Dendritic cell treated with granulocyte-macrophage colony-stimulating factor and Interleukin-4, amounts not matched to agents 40 ng/mL and 50 ng/mL, for 4 days (primary cell): Measurements from ENCODE around the gene MTM1.

Experiments used
- H3K27ac Mint-ChIP-seq: one replicate; pipeline ENCODE4 v1.8.0; 2022; ENCODE audit warnings: mild to moderate bottlenecking, mixed read lengths
- H3K27me3 Mint-ChIP-seq: one replicate; pipeline ENCODE4 v1.8.0; 2022; ENCODE audit warnings: mild to moderate bottlenecking, mixed read lengths
- H3K36me3 Mint-ChIP-seq: one replicate; pipeline ENCODE4 v1.8.0; 2022; ENCODE audit warnings: low read depth, mixed read lengths
- H3K4me1 Mint-ChIP-seq: one replicate; pipeline ENCODE4 v1.8.0; 2022; ENCODE audit warnings: low read depth, mixed read lengths
- H3K4me3 Mint-ChIP-seq: one replicate; pipeline ENCODE4 v1.8.0; 2022; ENCODE audit warnings: mild to moderate bottlenecking, moderate library complexity, mixed read lengths
- H3K9me3 Mint-ChIP-seq: one replicate; pipeline ENCODE4 v1.8.0; 2022; ENCODE audit warnings: mixed read lengths
- intact Hi-C: fragments of 100-400 bp; cut with micrococcal nuclease; formaldehyde crosslinking; loops from one replicate; pipeline ENCODE4 v1.15.0; 2022

The MTM1 gene

DNA sequence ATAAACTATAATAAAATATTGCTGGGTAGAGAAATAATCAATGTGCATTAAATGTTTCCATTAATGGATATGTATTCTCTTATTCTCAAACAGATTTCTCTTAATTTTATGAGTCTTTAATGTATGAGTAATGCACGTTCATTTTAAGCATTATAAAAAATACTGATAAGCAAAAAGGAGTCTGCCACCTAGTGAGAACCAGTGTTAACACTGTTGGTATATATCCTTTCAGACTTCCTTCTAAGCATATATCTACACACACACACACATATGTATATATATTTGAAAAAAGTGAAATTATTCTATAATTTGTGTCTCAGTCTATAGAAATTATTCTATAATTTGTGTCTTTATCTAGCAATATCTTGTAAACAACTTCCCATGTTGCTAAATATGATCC lies 74.8 kb downstream of the MTM1 start:
- Mint-ChIP-seq H3K4me1 (no peaks in the 10 kb centered on the region), H3K4me3 (no peak overlapping the region), H3K27me3 (no peaks in the 10 kb centered on the region), H3K9me3 (no peaks in the 10 kb centered on the region), H3K27ac (no peak overlapping the region), H3K36me3 (peaks cover 51% of the 10 kb centered on the region)
- intact Hi-C loops, result no loop called here

DNA sequence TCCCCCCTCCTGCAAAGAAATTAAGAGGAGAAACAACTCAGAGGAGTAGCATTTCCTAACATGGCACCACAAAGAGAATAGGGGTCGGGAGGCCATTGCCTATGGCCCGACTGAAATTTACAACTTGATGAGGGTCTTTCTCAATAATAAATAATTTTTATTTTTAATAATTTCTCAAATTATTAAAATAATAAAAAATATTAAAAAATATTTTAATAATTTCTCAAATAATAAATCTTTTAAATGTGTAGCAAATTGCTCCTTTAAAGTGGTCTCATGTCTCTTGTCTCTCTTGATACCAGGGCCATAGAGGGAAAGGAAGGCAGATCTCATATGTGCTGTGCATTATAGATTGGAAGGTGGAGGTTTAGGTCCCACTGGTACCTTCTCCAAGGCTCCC lies 75.5 kb downstream of the MTM1 start:
- intact Hi-C loops, result no loop called here
- no peaks in the 10 kb centered on the region for H3K9me3 Mint-ChIP-seq
- peaks cover under 1% of the 10 kb centered on the region for H3K4me1 Mint-ChIP-seq
- no peak overlapping the region for H3K27ac Mint-ChIP-seq
- H3K4me3 Mint-ChIP-seq, result no peak overlapping the region
- H3K27me3 Mint-ChIP-seq, result no peaks in the 10 kb centered on the region
- peaks cover 44% of the 10 kb centered on the region for H3K36me3 Mint-ChIP-seq

GRCh38 chrX:150644422-150644821 lies 76.0 kb downstream of the MTM1 start:
- H3K27ac Mint-ChIP-seq, result no peak overlapping the region

DNA sequence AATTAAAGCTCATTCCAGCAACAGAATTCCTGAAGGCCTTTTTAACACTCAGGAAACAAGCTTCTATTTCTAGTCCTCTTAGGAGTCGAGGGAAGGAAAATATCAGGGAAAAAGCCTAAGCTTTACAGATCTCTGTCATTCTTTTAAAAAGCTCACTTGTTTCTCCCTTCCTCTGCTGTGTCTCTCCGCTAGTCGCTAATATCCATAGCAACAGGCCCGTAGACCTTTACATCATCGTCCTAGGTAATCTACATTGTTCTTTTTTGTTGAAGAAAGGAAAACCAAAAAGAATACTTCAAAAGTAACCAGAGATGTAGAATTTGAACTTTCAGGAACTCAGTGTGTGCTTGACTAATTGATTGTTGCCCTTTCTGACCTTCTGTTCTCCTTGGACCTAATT lies 78.9 kb downstream of the MTM1 start:
- H3K9me3 Mint-ChIP-seq, result no peaks in the 10 kb centered on the region
- no peaks in the 10 kb centered on the region for H3K27me3 Mint-ChIP-seq
- no peak overlapping the region for H3K4me3 Mint-ChIP-seq
- no peak overlapping the region for H3K27ac Mint-ChIP-seq
- intact Hi-C loops, result no loop called here
- peaks cover 23% of the 10 kb centered on the region for H3K4me1 Mint-ChIP-seq
- peaks cover 46% of the 10 kb centered on the region for H3K36me3 Mint-ChIP-seq

More at GRCh38 chrX:150644422-150644821, 76.0 kb downstream of the MTM1 start:
- intact Hi-C loops, result no loop called here
- Mint-ChIP-seq H3K27me3 (no peaks in the 10 kb centered on the region), H3K9me3 (no peaks in the 10 kb centered on the region), H3K4me3 (no peak overlapping the region), H3K4me1 (peaks cover 5% of the 10 kb centered on the region), H3K36me3 (peaks cover 43% of the 10 kb centered on the region)

DNA sequence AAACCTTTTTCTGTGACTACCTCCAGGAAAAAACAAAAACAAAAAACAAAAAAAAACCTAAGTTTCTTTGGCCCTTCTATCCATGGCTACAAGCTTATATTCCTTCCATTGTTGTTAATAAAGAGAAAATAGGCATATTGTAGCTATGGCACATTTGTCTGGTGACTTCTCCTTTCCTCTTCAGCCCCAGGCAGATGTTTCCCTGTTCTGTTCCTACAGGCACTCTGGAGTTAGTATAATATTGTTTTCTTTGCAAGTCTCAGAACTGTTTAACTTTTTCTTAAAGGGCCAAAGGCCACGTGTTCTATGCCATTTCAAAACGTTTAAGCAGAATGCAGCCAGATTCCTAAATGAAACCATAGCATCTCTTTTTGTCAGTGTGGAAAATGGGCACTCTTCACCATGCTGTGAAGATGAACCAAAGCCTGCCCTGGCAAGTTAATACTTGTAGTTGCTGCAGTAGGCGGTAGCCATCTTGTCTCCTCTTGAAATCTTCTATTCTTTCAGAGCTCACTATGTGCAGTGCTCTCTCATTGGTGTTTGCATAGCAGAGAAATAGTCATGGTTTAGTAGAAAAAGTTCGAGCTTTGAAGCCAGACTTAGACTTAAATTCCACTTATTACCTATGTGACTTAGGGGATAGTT lies 80.0 kb downstream of the MTM1 start:
- Mint-ChIP-seq H3K9me3 (no peaks in the 10 kb centered on the region), H3K4me1 (peaks cover 23% of the 10 kb centered on the region), H3K27ac (peak overlapping the region; percentile 93), H3K4me3 (no peak overlapping the region), H3K36me3 (peaks cover 53% of the 10 kb centered on the region), H3K27me3 (no peaks in the 10 kb centered on the region)
- intact Hi-C loops, result no loop called here

- H3K36me3 Mint-ChIP-seq, result peaks cover 55% of the 10 kb centered on the region
- H3K4me3 Mint-ChIP-seq, result no peak overlapping the region
- H3K4me1 Mint-ChIP-seq, result peaks cover 23% of the 10 kb centered on the region
- H3K27me3 Mint-ChIP-seq, result no peaks in the 10 kb centered on the region
- H3K9me3 Mint-ChIP-seq, result no peaks in the 10 kb centered on the region
- intact Hi-C loops, result no loop called here
- peak overlapping the region; percentile 93 for H3K27ac Mint-ChIP-seq
Observed at GRCh38 chrX:150649096-150649870, 80.9 kb downstream of the MTM1 start.

GRCh38 chrX:150651906-150652305 lies 83.5 kb downstream of the MTM1 start:
- no peaks in the 10 kb centered on the region for H3K9me3 Mint-ChIP-seq
- intact Hi-C loops, result no loop called here
- H3K4me3 Mint-ChIP-seq, result no peak overlapping the region
- H3K27ac Mint-ChIP-seq, result peak overlapping the region; percentile 72
- no peaks in the 10 kb centered on the region for H3K27me3 Mint-ChIP-seq
- peaks cover 39% of the 10 kb centered on the region for H3K36me3 Mint-ChIP-seq
- peaks cover 23% of the 10 kb centered on the region for H3K4me1 Mint-ChIP-seq

- intact Hi-C loops, result no loop called here
- Mint-ChIP-seq H3K27ac (no peak overlapping the region), H3K9me3 (no peaks in the 10 kb centered on the region), H3K4me3 (no peak overlapping the region), H3K27me3 (no peaks in the 10 kb centered on the region), H3K4me1 (peaks cover 11% of the 10 kb centered on the region), H3K36me3 (peaks cover 53% of the 10 kb centered on the region)
Observed at GRCh38 chrX:150655788-150656187, 87.4 kb downstream of the MTM1 start.

DNA sequence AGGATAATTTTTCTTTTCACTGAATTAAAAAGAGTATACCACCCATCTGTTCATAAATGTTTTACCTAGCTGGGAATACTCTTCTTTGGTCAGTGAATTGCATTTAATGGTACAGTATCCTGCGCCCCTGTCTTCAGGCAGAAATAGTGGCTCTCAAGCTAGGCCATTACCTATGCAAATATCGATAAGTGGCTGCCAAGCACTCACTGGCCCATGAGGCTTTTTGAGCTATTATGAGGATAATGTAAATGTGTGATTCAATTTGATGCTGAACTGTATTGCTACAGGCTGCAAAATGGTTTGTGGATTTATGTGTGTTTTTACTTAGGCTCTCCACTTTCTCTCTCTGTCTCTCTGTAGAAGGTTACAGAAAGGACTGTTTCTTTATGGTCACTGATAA lies 94.7 kb downstream of the MTM1 start:
- H3K4me1 Mint-ChIP-seq, result peaks cover 8% of the 10 kb centered on the region
- peaks cover 56% of the 10 kb centered on the region for H3K36me3 Mint-ChIP-seq
- H3K27ac Mint-ChIP-seq, result no peak overlapping the region
- intact Hi-C loops, result no loop called here
- H3K4me3 Mint-ChIP-seq, result no peak overlapping the region
- no peaks in the 10 kb centered on the region for H3K27me3 Mint-ChIP-seq
- H3K9me3 Mint-ChIP-seq, result no peaks in the 10 kb centered on the region

DNA sequence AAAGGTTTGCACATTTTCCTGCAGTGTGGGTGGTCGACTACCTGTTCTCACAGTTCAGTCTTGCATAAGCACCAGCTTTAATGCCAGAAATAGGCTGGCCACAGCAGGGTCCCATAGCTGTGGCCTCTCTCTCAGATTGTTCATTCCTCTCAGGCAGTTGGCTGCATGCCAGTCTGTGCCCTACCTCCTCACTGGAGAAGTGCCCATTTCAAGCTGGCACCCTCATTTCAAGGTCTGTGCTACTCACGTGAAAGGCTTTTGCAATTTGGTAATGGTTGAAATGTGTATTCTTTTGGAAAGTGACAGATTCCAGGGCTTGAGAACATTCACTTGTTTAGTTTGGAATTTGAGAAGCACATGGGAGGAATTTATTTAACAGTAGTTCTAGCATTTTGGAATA lies 95.9 kb downstream of the MTM1 start:
- Mint-ChIP-seq H3K9me3 (no peaks in the 10 kb centered on the region), H3K36me3 (peaks cover 49% of the 10 kb centered on the region), H3K4me3 (no peak overlapping the region), H3K27ac (no peak overlapping the region), H3K27me3 (no peaks in the 10 kb centered on the region), H3K4me1 (peaks cover 8% of the 10 kb centered on the region)
- intact Hi-C loops, result no loop called here

GRCh38 chrX:150676221-150676620 lies 107.8 kb downstream of the MTM1 start:
- intact Hi-C loops, result no loop called here
- no peak overlapping the region for H3K27ac Mint-ChIP-seq
- H3K4me3 Mint-ChIP-seq, result no peak overlapping the region
- no peaks in the 10 kb centered on the region for H3K9me3 Mint-ChIP-seq
- H3K36me3 Mint-ChIP-seq, result peaks cover 4% of the 10 kb centered on the region
- peaks cover 1% of the 10 kb centered on the region for H3K27me3 Mint-ChIP-seq
- no peaks in the 10 kb centered on the region for H3K4me1 Mint-ChIP-seq

DNA sequence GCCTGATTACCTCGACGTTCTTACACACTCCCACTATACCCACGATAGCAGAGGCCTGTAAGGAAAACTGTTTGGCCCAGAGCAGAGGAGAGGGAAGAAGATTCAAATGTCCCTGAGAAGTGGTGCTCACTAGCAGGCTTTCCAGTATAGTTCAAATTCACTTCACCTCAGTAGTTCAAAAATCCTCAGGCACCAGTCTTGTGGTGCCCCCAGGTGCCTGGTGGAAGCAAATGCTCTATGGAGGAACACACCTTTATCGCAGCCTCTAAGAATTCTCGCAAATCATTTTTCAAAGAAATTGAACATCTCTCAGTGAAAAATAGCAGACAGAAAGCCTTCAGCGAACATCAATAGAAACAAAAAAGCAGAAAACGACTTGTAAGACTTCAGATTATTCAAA lies 112.6 kb downstream of the MTM1 start:
- H3K36me3 Mint-ChIP-seq, result no peaks in the 10 kb centered on the region
- intact Hi-C loops, result no loop called here
- H3K27me3 Mint-ChIP-seq, result peaks cover 1% of the 10 kb centered on the region
- no peak overlapping the region for H3K4me3 Mint-ChIP-seq
- no peaks in the 10 kb centered on the region for H3K9me3 Mint-ChIP-seq
- H3K4me1 Mint-ChIP-seq, result no peaks in the 10 kb centered on the region
- H3K27ac Mint-ChIP-seq, result no peak overlapping the region

DNA sequence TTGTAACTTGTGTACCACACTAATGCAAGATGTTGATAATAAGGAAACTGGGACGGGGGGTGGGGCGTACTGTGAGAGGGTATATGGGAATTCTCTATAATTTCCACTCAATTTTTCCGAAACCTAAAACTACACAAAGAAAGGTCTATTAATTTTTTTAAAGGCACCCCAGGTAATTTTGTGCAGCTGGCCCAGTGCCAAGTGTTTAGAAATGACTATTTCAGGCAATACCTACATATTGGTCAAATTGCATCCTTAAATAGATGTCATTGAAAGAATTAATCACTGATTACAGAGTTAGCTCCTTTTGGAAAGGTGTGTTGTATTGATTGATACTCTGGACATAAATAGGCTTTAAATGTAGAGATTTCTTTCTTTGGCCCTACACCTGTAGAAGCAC lies 114.7 kb downstream of the MTM1 start:
- no peaks in the 10 kb centered on the region for H3K9me3 Mint-ChIP-seq
- H3K27ac Mint-ChIP-seq, result no peak overlapping the region
- no peaks in the 10 kb centered on the region for H3K36me3 Mint-ChIP-seq
- intact Hi-C loops, result loop anchor here (1.0 kb wide), 1 partner anchor 33 kb away; no protein-coding TSS in a partner anchor
- peaks cover 1% of the 10 kb centered on the region for H3K27me3 Mint-ChIP-seq
- H3K4me3 Mint-ChIP-seq, result no peak overlapping the region
- H3K4me1 Mint-ChIP-seq, result peaks cover 6% of the 10 kb centered on the region

DNA sequence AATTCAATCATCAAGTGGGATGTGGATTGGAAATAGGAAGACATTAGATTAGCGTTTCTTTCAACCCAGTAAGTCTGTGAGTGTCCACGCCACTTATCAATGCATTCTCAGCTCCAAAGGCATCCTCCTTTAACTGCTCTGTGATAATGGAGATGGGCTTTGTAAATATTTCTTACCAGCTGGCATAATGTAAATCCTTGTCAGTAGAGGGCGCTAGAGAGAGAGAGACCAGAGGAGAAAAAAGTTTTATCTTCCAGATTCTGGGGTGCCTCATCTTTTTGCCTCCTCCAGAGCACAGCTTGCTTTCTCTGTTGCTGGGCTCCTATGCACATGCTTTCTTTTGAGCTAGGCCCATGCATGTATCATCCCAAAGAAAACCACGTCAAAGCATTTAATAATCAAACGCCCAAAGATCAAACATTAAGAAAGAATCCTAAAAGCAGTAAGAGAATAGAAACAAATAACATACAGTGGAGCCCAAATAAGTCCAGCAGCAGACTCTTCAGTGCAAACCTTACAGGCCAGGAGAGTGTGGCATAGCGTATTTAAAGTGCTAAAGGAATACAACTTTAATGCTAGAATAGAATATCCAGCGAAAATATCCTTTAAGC lies 115.2 kb downstream of the MTM1 start:
- no peak overlapping the region for H3K4me3 Mint-ChIP-seq
- no peak overlapping the region for H3K27ac Mint-ChIP-seq
- H3K27me3 Mint-ChIP-seq, result peaks cover 1% of the 10 kb centered on the region
- H3K9me3 Mint-ChIP-seq, result no peaks in the 10 kb centered on the region
- H3K4me1 Mint-ChIP-seq, result peaks cover 6% of the 10 kb centered on the region
- no peaks in the 10 kb centered on the region for H3K36me3 Mint-ChIP-seq
- intact Hi-C loops, result loop anchor here (1.0 kb wide), 1 partner anchor 33 kb away; no protein-coding TSS in a partner anchor
